HepG2 (cell line): ENCODE data around the gene TMEM74B.

Experiments
- CTCF ChIP-seq: sonication (generic); formaldehyde crosslinking; IDR thresholded peaks from 2 replicates; pipeline ENCODE4 v1.5.0; 2020; ENCODE audit warnings: mild to moderate bottlenecking, missing genetic modification reagents, moderate library complexity
- ELF1 ChIP-seq: sonication (generic); formaldehyde crosslinking; IDR thresholded peaks from 2 replicates; pipeline ENCODE4 v1.4.0; 2020; ENCODE audit warnings: missing genetic modification reagents
- EP300 ChIP-seq, 3 experiments: sonication (generic) in 1 of 3; formaldehyde crosslinking in 1 of 3; IDR thresholded peaks; 2 replicates each; pipeline versions ENCODE4 v1.5.1 to v1.6.1; 2011 to 2020; ENCODE audit warnings: low read depth in 2 of 3, low read length in 2 of 3, borderline replicate concordance in 1 of 3, improper control_type of control experiment in 1 of 3, mild to moderate bottlenecking in 1 of 3, missing genetic modification reagents in 1 of 3, moderate library complexity in 1 of 3
- EZH2 ChIP-seq: conservative IDR thresholded peaks from 2 replicates; pipeline ENCODE4 v1.6.1; 2012; ENCODE audit warnings: mild to moderate bottlenecking, low read depth, low read length, moderate library complexity
- GABPA ChIP-seq, 2 experiments: IDR thresholded peaks; 2 replicates each; pipeline ENCODE4 v1.6.1; 2011 to 2016; ENCODE audit warnings: low read depth in 2 of 2, low read length in 1 of 2, missing biosample characterization in 1 of 2, missing genetic modification characterization in 1 of 2
- GMEB1 ChIP-seq: sonication (generic); formaldehyde crosslinking; IDR thresholded peaks from 2 replicates; pipeline ENCODE4 v1.5.1; 2020; ENCODE audit warnings: missing genetic modification reagents, mild to moderate bottlenecking, borderline replicate concordance
- HMG20A ChIP-seq: IDR thresholded peaks from 2 replicates; pipeline ENCODE4 v1.6.1; 2016; ENCODE audit warnings: borderline replicate concordance
- JUN ChIP-seq: sonication (generic); formaldehyde crosslinking; IDR thresholded peaks from 2 replicates; pipeline ENCODE4 v1.4.0; 2020; ENCODE audit warnings: mild to moderate bottlenecking, missing genetic modification reagents
- POLR2A ChIP-seq, 2 experiments: IDR thresholded peaks; 2 replicates each; pipeline ENCODE4 v1.6.1; 2011; ENCODE audit warnings: low read depth in 2 of 2, low read length in 2 of 2, mild to moderate bottlenecking in 1 of 2, moderate library complexity in 1 of 2; ENCODE audit not compliant: insufficient read depth in 1 of 2
- POLR2AphosphoS5 ChIP-seq: IDR thresholded peaks from 2 replicates; pipeline ENCODE4 v1.6.1; 2012; ENCODE audit warnings: low read depth, low read length
- SMARCE1 ChIP-seq: fragments of 450-650 bp; IDR thresholded peaks from 2 replicates; pipeline ENCODE4 v1.6.1; 2017; ENCODE audit warnings: borderline replicate concordance
- ZBTB33 ChIP-seq: sonication (generic); formaldehyde crosslinking; IDR thresholded peaks from 2 replicates; pipeline ENCODE4 v1.4.0; 2020; ENCODE audit warnings: missing genetic modification reagents
- ZNF160 ChIP-seq: sonication (generic); formaldehyde crosslinking; IDR thresholded peaks from 2 replicates; pipeline ENCODE4 v1.8.0; 2022; ENCODE audit warnings: mild to moderate bottlenecking, inconsistent platforms, missing genetic modification reagents

- TF ChIP-seq JUN (no peak), ZBTB33 (no peak), EP300 (IDR thresholded peaks at IDR 0.05; ENCODE audit: low read depth in 2 of 2, low read length in 2 of 2) (no peak), EP300 (CRISPR knock-in tag; IDR thresholded peaks at IDR 0.05; ENCODE audit: borderline replicate concordance) (no peak), HMG20A (CRISPR knock-in tag) (no peak), EZH2 (no peak), ZNF160 (CRISPR knock-in tag) (no peak), POLR2A (IDR thresholded peaks at IDR 0.05; ENCODE audit: insufficient read depth in 1 of 2, low read depth in 2 of 2, low read length in 2 of 2) (no peak), ELF1 (CRISPR knock-in tag) (no peak), CTCF (no peak), SMARCE1 (no peak), GABPA (IDR thresholded peaks at IDR 0.05; ENCODE audit: low read depth, low read length) (no peak), GABPA (CRISPR knock-in tag; IDR thresholded peaks at IDR 0.05; ENCODE audit: low read depth) (no peak), POLR2AphosphoS5 (no peak), GMEB1 (CRISPR knock-in tag) (no peak)
Measured at GRCh38 chr20:1232286-1233111, 47.7 kb upstream of the TMEM74B start.
